Stomach (tissue), 4 donors: ENCODE data around the gene MAP7.

Source experiments
- EP300 ChIP-seq: sonication (generic); formaldehyde crosslinking; IDR thresholded peaks from one replicate; pipeline ENCODE4 v1.6.1; 2017; ENCODE audit warnings: antibody characterized with exemption
- POLR2A ChIP-seq, 4 donors: fragments of 450-650 bp; IDR thresholded peaks; one replicate each; pipeline ENCODE4 v1.6.1; 2016; ENCODE audit warnings: antibody characterized with exemption in 4 of 4, control low read depth in 2 of 4, mild to moderate bottlenecking in 1 of 4, moderate library complexity in 1 of 4
- TF ChIP-seq, protein P1 (sequence below), 7 experiments: fragments of 450-650 bp in 4 of 7; fragments of 200-600 bp in 3 of 7; sonication (generic) in 3 of 7; IDR thresholded peaks; one replicate each; pipeline ENCODE4 v1.5.1; 2016 to 2019; ENCODE audit warnings: antibody characterized with exemption in 7 of 7, control low read depth in 2 of 7, mild to moderate bottlenecking in 1 of 7

GRCh38 chr6:136335736-136336363 lies 214.4 kb downstream of the MAP7 start:
- TF ChIP-seq, protein P1, sequence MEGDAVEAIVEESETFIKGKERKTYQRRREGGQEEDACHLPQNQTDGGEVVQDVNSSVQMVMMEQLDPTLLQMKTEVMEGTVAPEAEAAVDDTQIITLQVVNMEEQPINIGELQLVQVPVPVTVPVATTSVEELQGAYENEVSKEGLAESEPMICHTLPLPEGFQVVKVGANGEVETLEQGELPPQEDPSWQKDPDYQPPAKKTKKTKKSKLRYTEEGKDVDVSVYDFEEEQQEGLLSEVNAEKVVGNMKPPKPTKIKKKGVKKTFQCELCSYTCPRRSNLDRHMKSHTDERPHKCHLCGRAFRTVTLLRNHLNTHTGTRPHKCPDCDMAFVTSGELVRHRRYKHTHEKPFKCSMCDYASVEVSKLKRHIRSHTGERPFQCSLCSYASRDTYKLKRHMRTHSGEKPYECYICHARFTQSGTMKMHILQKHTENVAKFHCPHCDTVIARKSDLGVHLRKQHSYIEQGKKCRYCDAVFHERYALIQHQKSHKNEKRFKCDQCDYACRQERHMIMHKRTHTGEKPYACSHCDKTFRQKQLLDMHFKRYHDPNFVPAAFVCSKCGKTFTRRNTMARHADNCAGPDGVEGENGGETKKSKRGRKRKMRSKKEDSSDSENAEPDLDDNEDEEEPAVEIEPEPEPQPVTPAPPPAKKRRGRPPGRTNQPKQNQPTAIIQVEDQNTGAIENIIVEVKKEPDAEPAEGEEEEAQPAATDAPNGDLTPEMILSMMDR (IDR thresholded peaks at IDR 0.05), result no peak
- no peak for TF ChIP-seq EP300
- no peak for TF ChIP-seq POLR2A (IDR thresholded peaks at IDR 0.05)
